Measurements from ENCODE around the gene PROKR1.
"Not testable (repeated sequence)": the region's sequence is repeated elsewhere in the genome, so short reads cannot be mapped to it uniquely, and the experiment has no call there.

PROKR1 gene

DNA sequence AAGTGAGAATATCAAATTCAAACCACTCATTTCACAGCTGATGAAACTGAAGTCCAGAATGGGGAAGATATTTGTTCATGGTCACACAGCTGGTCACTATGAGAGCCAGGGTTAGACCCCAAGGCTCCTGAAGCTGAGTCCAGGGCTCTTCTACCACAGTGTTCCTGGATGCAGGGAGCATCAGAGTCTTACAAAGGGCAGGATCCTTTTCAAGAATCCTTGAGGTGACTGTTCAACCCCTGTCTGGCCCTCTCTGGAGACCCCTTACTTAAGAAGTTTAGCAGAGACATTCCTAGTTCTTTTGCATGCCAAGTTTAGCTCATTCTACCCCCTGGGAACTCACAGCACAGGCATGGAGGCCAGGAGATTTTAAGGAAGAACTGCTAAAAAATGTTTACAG, 15.7 kb downstream of the PROKR1 start:
- Histone ChIP-seq H3K9ac (ENCODE audit: low read length) (no peak overlapping the region), H3K4me3 (ENCODE audit: low read length) (no peak overlapping the region), H3K36me3 (ENCODE audit: control insufficient read depth, low read depth, low read length) (no peaks in the 10 kb centered on the region), H3K27ac (ENCODE audit: low read length) (no peak overlapping the region), H3K9me3 (ENCODE audit: control insufficient read depth, low read depth, low read length) (no peaks in the 10 kb centered on the region), H3K4me1 (ENCODE audit: control insufficient read depth, low read depth, low read length) (no peaks in the 10 kb centered on the region), H3K27me3 (ENCODE audit: control insufficient read depth, insufficient read depth, low read length) (no peaks in the 10 kb centered on the region)

GRCh38 chr2:68660658-68661057, 17.3 kb downstream of the PROKR1 start:
- Histone ChIP-seq H3K4me1 (ENCODE audit: control insufficient read depth, low read depth, low read length) (no peaks in the 10 kb centered on the region), H3K9me3 (ENCODE audit: control insufficient read depth, low read depth, low read length) (no peaks in the 10 kb centered on the region), H3K9ac (ENCODE audit: low read length) (no peak overlapping the region), H3K27me3 (ENCODE audit: control insufficient read depth, insufficient read depth, low read length) (no peaks in the 10 kb centered on the region), H3K4me3 (ENCODE audit: low read length) (no peak overlapping the region), H3K27ac (ENCODE audit: low read length) (no peak overlapping the region), H3K36me3 (ENCODE audit: control insufficient read depth, low read depth, low read length) (no peaks in the 10 kb centered on the region)

DNA sequence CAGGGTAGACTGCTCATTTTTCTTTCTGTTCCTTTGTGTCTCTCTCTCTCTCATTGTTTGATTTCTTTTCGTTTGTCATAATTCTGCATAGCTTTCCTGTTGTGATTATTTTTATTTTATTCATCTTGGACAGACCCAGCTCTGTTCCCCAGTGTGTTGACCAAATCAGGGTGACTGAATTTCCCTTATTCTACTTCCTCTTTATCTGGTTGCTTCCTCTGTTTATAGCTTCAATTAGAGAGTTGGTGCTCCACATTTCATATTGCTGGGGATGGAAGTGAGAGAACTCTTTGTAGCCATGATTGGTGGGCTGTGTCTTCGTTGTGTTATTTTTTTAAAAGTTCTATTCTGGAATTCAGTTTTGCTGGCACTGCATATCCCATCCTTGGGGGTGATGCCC, 19.1 kb downstream of the PROKR1 start:
- Histone ChIP-seq H3K9me3 (ENCODE audit: control insufficient read depth, low read depth, low read length) (no peaks in the 10 kb centered on the region), H3K27ac (ENCODE audit: low read length) (no peak overlapping the region), H3K27me3 (ENCODE audit: control insufficient read depth, insufficient read depth, low read length) (no peaks in the 10 kb centered on the region), H3K4me3 (ENCODE audit: low read length) (no peak overlapping the region), H3K36me3 (ENCODE audit: control insufficient read depth, low read depth, low read length) (no peaks in the 10 kb centered on the region), H3K4me1 (ENCODE audit: control insufficient read depth, low read depth, low read length) (no peaks in the 10 kb centered on the region), H3K9ac (ENCODE audit: low read length) (no peak overlapping the region)

- H3K9me3 ChIP-seq (ENCODE audit: control insufficient read depth, low read depth, low read length) = no peaks in the 10 kb centered on the region
- no peaks in the 10 kb centered on the region for H3K36me3 ChIP-seq (ENCODE audit: control insufficient read depth, low read depth, low read length)
- no peaks in the 10 kb centered on the region for H3K4me1 ChIP-seq (ENCODE audit: control insufficient read depth, low read depth, low read length)
- no peak overlapping the region for H3K4me3 ChIP-seq (ENCODE audit: low read length)
- H3K27ac ChIP-seq (ENCODE audit: low read length) = no peak overlapping the region
- no peaks in the 10 kb centered on the region for H3K27me3 ChIP-seq (ENCODE audit: control insufficient read depth, insufficient read depth, low read length)
- H3K9ac ChIP-seq (ENCODE audit: low read length) = no peak overlapping the region
These were observed 20.2 kb downstream of the PROKR1 start for GRCh38 chr2:68663371-68664156.

- no peak overlapping the region for H3K9ac ChIP-seq (ENCODE audit: low read length)
- H3K4me1 ChIP-seq (ENCODE audit: control insufficient read depth, low read depth, low read length) = peaks cover 5% of the 10 kb centered on the region
- no peak overlapping the region for H3K4me3 ChIP-seq (ENCODE audit: low read length)
- no peaks in the 10 kb centered on the region for H3K27me3 ChIP-seq (ENCODE audit: control insufficient read depth, insufficient read depth, low read length)
- no peak overlapping the region for H3K27ac ChIP-seq (ENCODE audit: low read length)
- no peaks in the 10 kb centered on the region for H3K36me3 ChIP-seq (ENCODE audit: control insufficient read depth, low read depth, low read length)
- no peaks in the 10 kb centered on the region for H3K9me3 ChIP-seq (ENCODE audit: control insufficient read depth, low read depth, low read length)
These were observed 24.0 kb downstream of the PROKR1 start for GRCh38 chr2:68667371-68667770.

DNA sequence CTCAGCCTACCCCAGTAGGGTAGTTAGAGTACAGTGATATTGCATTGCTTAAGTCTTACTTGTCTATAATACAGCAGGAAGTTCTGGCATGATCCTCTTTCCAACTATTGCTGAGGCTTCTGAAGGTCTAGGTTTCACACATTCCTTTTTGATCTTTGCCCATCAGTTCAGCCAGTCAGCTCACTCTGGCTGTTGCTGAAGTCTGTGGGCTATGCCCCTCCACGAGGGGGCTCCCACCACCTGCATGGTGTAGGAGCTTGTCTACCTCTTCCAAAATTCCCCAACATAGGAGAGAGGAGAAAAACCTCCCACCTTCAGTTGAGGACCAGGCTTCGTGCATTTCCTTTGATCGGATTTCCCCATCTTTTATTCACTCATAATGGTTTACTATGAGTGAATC, 26.3 kb downstream of the PROKR1 start:
- no peak overlapping the region for H3K4me3 ChIP-seq (ENCODE audit: low read length)
- no peak overlapping the region for H3K9ac ChIP-seq (ENCODE audit: low read length)
- H3K36me3 ChIP-seq (ENCODE audit: control insufficient read depth, low read depth, low read length) = no peaks in the 10 kb centered on the region
- no peak overlapping the region for H3K27ac ChIP-seq (ENCODE audit: low read length)
- H3K27me3 ChIP-seq (ENCODE audit: control insufficient read depth, insufficient read depth, low read length) = no peaks in the 10 kb centered on the region
- peaks cover under 1% of the 10 kb centered on the region for H3K9me3 ChIP-seq (ENCODE audit: control insufficient read depth, low read depth, low read length)
- H3K4me1 ChIP-seq (ENCODE audit: control insufficient read depth, low read depth, low read length) = peaks cover 5% of the 10 kb centered on the region

DNA sequence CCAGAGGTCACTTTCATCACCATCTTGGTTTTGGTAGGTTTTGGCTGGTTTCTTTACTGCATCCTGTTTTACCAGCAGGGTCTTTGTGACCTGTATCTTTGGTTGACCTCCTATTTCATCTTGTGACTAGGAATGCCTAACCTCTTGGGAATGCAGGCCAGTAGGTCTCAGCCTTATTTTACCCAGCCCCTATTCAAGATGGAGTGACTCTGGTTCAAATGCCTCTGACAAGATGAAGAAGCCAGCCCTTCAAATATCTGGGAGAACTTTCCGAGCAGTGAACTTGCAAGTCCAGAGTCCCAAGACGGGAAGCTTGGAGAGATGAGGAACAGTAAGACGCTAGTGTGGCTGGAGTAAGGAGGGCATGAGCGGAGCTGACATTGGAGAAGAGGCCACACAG, 28.6 kb downstream of the PROKR1 start:
- Histone ChIP-seq H3K27ac (ENCODE audit: low read length) (no peak overlapping the region), H3K4me3 (ENCODE audit: low read length) (no peak overlapping the region), H3K36me3 (ENCODE audit: control insufficient read depth, low read depth, low read length) (no peaks in the 10 kb centered on the region), H3K9me3 (ENCODE audit: control insufficient read depth, low read depth, low read length) (peaks cover 8% of the 10 kb centered on the region), H3K27me3 (ENCODE audit: control insufficient read depth, insufficient read depth, low read length) (no peaks in the 10 kb centered on the region), H3K4me1 (ENCODE audit: control insufficient read depth, low read depth, low read length) (peaks cover 5% of the 10 kb centered on the region), H3K9ac (ENCODE audit: low read length) (no peak overlapping the region)

GRCh38 chr2:68673631-68674030, 30.3 kb downstream of the PROKR1 start:
- Histone ChIP-seq H3K9ac (ENCODE audit: low read length) (no peak overlapping the region), H3K4me1 (ENCODE audit: control insufficient read depth, low read depth, low read length) (peaks cover 5% of the 10 kb centered on the region), H3K4me3 (ENCODE audit: low read length) (no peak overlapping the region), H3K27me3 (ENCODE audit: control insufficient read depth, insufficient read depth, low read length) (no peaks in the 10 kb centered on the region), H3K27ac (ENCODE audit: low read length) (no peak overlapping the region), H3K9me3 (ENCODE audit: control insufficient read depth, low read depth, low read length) (peaks cover 8% of the 10 kb centered on the region), H3K36me3 (ENCODE audit: control insufficient read depth, low read depth, low read length) (no peaks in the 10 kb centered on the region)

DNA sequence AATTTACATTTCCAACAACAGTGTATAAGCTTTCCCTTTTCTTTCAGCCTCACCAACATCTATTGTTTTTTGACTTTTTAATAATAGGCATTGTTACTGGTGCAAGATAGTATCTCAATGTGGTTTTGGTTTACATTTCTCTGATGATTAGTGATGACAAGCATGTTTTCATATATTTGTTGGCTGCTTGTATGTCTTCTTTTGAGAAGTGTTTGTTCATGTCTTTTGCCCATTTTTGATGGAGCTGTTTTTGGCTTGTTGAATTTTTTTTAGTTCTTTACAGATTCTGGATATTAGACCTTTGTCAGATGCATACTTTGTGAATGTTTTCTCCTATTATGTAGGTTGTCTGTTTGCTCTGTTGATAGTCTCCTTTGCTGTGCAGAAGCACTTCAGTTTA, 32.1 kb downstream of the PROKR1 start:
- no peak overlapping the region for H3K27ac ChIP-seq (ENCODE audit: low read length)
- H3K36me3 ChIP-seq (ENCODE audit: control insufficient read depth, low read depth, low read length) = no peaks in the 10 kb centered on the region
- H3K4me1 ChIP-seq (ENCODE audit: control insufficient read depth, low read depth, low read length) = peaks cover 5% of the 10 kb centered on the region
- no peak overlapping the region for H3K4me3 ChIP-seq (ENCODE audit: low read length)
- no peak overlapping the region for H3K9ac ChIP-seq (ENCODE audit: low read length)
- no peaks in the 10 kb centered on the region for H3K27me3 ChIP-seq (ENCODE audit: control insufficient read depth, insufficient read depth, low read length)
- peaks cover 8% of the 10 kb centered on the region for H3K9me3 ChIP-seq (ENCODE audit: control insufficient read depth, low read depth, low read length)

DNA sequence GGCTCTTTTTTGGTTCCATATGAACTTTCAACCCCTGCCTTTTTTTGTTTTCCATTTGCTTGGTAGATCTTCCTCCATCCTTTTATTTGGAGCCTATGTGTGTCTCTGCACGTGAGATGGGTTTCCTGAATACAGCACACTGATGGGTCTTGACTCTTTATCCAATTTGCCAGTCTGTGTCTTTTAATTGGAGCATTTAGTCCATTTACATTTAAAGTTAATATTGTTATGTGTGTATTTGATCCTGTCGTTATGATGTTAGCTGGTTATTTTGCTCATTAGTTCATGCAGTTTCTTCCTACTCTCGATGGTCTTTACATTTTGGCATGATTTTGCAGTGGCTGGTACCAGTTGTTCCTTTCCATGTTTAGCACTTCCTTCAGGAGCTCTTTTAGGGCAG, 34.5 kb downstream of the PROKR1 start:
- not testable (repeated sequence) for H3K4me1 ChIP-seq (ENCODE audit: control insufficient read depth, low read depth, low read length); H3K27ac ChIP-seq (ENCODE audit: low read length); H3K9ac ChIP-seq (ENCODE audit: low read length); H3K9me3 ChIP-seq (ENCODE audit: control insufficient read depth, low read depth, low read length); H3K27me3 ChIP-seq (ENCODE audit: control insufficient read depth, insufficient read depth, low read length); H3K4me3 ChIP-seq (ENCODE audit: low read length); H3K36me3 ChIP-seq (ENCODE audit: control insufficient read depth, low read depth, low read length)

GRCh38 chr2:68679166-68679916, 36.0 kb downstream of the PROKR1 start:
- peak overlapping the region; percentile 40 for H3K4me3 ChIP-seq (ENCODE audit: low read length)
- H3K9ac ChIP-seq (ENCODE audit: low read length) = not testable (repeated sequence)

DNA sequence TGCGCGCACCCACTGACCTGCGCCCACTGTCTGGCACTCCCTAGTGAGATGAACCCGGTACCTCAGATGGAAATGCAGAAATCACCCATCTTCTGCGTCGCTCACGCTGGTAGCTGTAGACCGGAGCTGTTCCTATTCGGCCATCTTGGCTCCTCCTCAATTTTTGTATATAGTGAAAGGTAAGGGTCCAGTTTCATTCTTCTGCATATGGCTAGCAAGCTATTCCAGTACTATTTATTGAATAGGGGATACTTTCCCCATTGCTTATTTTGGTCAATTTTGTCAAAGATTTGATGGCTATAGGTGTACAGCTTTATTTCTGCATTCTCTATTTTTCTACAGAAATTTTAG, 36.5 kb downstream of the PROKR1 start:
- not testable (repeated sequence) for H3K9me3 ChIP-seq (ENCODE audit: control insufficient read depth, low read depth, low read length); H3K9ac ChIP-seq (ENCODE audit: low read length)

More at GRCh38 chr2:68679166-68679916, 36.0 kb downstream of the PROKR1 start:
- not testable (repeated sequence) for H3K27ac ChIP-seq (ENCODE audit: low read length); H3K4me1 ChIP-seq (ENCODE audit: control insufficient read depth, low read depth, low read length); H3K9me3 ChIP-seq (ENCODE audit: control insufficient read depth, low read depth, low read length); H3K27me3 ChIP-seq (ENCODE audit: control insufficient read depth, insufficient read depth, low read length); H3K36me3 ChIP-seq (ENCODE audit: control insufficient read depth, low read depth, low read length)

More for the DNA sequence above, 36.5 kb downstream of the PROKR1 start:
- not testable (repeated sequence) for H3K36me3 ChIP-seq (ENCODE audit: control insufficient read depth, low read depth, low read length); H3K4me1 ChIP-seq (ENCODE audit: control insufficient read depth, low read depth, low read length); H3K27ac ChIP-seq (ENCODE audit: low read length); H3K27me3 ChIP-seq (ENCODE audit: control insufficient read depth, insufficient read depth, low read length)
- H3K4me3 ChIP-seq (ENCODE audit: low read length) = peak overlapping the region; percentile 40
